GM12891 (cell line): ENCODE data around the gene NT5DC2.

Source experiments
- SPI1 ChIP-seq: IDR thresholded peaks from 2 replicates; pipeline ENCODE4 v1.6.1; 2011; ENCODE audit warnings: low read depth, low read length, control low read depth
- TAF1 ChIP-seq: IDR thresholded peaks from 2 replicates; pipeline ENCODE4 v1.6.1; 2011; ENCODE audit warnings: low read depth, low read length, control low read depth

- TF ChIP-seq SPI1 (no peak), TAF1 (no peak)
Measured at GRCh38 chr3:52536112-52536368, 2.4 kb upstream of the NT5DC2 start.
